GM11168 (cell line): Measurements from ENCODE around the gene NTN5.
"Not testable (repeated sequence)": the region's sequence is repeated elsewhere in the genome, so short reads cannot be mapped to it uniquely, and the experiment has no call there.

ENCODE experiments used
- in situ Hi-C: fragments of 300-500 bp; cut with MboI; formaldehyde crosslinking; loops from one replicate; pipeline ENCODE4 v1.12.0; 2022; ENCODE audit warnings: low sequenced_read_pairs; ENCODE audit not compliant: unreplicated experiment

Gene NTN5

GRCh38 chr19:48698046-48698445 is 25.2 kb upstream of the NTN5 start:
- in situ Hi-C loops = no loop called here

- in situ Hi-C loops = no loop called here
Measured at GRCh38 chr19:48696353-48697010, 23.7 kb upstream of the NTN5 start.

DNA sequence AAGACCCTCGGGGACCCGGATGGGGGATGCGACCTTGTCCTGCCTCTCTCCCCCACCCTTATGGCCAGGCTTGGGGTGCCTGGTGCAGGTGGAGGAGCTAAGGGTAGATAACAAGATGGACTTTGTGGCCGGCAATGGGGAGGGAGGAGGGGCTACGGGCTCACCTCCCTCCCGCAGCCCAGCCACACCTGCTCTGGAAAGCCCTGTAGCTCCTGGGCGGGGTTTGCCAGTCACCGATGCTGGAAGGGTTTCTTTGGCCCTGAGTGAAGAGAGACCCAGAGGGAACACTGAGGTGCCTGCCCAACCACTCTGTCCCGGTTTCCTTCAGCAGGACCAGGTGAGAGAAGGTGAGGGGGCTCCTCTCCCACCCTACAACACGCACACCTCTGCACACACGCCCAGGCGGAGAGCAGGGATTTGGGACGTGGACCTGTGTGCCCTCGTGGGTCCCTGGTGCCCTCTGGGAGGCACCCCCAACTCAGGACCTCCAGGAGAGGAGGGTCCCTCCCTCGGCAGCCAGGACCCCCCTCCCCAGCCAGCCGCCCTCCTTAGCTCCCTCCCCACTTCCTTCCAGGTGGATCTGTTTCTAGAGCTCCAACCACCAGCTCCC is 23.0 kb upstream of the NTN5 start, which contains the start of gene FUT2:
FUT2 (plus strand) TSS at position 229 of the 610 bp plus-strand sequence. CDS start 6,986 bp downstream, outside the sequence.
- in situ Hi-C loops = no loop called here

DNA sequence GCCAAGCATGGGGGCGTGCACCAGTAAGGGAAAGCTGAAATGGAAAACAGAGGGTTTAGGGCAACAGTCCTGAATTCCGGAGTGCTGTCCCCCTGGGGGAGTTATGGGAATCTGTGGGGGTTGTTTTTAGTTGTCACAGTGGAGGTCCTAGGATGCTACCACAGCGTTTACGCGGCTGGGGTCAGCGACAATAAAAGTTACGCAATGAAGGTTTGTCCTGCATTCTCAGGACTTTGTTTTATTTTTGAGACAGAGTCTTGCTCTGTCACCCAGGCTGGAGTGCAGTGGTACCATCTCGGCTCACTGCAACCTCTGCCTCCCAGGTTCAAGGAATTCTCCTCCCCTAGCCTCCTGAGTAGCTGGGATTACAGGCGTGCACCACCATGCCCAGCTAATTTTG is 20.8 kb upstream of the NTN5 start:
- in situ Hi-C loops = not testable (repeated sequence)

GRCh38 chr19:48689449-48689848 is 16.6 kb upstream of the NTN5 start:
- in situ Hi-C loops = no loop called here

DNA sequence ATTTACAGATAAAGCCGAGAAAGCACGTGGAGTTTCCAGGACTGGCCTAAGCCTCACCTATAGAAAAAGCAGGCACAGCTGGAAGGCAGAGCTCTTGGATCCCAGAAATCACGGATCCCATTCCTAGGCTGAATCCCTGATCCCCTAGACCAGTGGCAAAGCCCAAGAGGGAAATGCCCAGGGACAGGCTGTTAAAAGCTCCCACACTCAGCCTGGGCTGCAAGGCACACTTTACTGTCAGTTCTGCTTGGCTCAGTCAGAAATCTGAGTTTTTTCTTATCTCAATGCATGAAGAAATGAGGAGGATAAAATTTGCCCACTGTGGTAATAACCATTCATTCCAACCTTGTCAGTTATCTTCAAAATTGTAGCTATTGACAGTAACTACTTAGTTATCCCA is 15.0 kb upstream of the NTN5 start:
- in situ Hi-C loops = no loop called here

GRCh38 chr19:48686637-48687036 is 13.8 kb upstream of the NTN5 start:
- in situ Hi-C loops = not testable (repeated sequence)

GRCh38 chr19:48686088-48686487 is 13.3 kb upstream of the NTN5 start:
- in situ Hi-C loops = no loop called here

- in situ Hi-C loops = no loop called here
Measured at GRCh38 chr19:48685583-48685982, 12.8 kb upstream of the NTN5 start.

GRCh38 chr19:48683349-48683748 is 10.5 kb upstream of the NTN5 start:
- in situ Hi-C loops = no loop called here

- in situ Hi-C loops = no loop called here
Measured at GRCh38 chr19:48681127-48681470, 8.3 kb upstream of the NTN5 start.

DNA sequence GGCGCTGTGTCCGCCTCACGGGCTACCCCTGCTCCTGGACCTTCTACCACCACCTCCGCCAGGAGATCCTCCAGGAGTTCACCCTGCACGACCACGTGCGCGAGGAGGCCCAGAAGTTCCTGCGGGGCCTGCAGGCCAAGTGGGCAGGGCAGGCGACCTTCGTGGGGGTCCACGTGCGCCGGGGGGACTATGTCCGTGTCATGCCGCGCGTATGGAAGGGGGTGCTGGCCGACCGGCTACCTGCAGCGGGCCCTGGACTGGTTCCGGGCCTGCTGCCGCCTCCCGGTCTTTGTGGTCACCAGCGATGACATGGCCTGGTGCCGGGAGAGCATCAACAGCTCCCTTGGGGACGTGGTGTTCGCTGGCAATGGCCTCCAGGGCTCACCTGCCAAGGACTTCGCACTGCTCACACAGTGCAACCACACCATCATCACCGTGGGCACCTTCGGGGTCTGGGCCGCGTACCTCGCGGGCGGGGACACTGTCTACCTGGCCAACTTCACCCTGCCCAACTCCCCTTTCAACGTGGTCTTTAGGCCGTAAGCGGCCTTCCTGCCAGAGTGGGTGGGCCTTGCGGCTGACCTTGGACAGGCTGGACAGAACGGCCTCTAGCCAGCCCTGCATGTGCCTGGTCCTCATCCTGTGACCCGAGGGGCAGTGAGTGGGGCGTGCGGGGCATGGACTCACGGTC is 7.8 kb upstream of the NTN5 start:
- in situ Hi-C loops = no loop called here

GRCh38 chr19:48680006-48680405 is 7.2 kb upstream of the NTN5 start:
- in situ Hi-C loops = not testable (repeated sequence)

- in situ Hi-C loops = no loop called here
Measured at GRCh38 chr19:48678201-48678600, 5.4 kb upstream of the NTN5 start.

- in situ Hi-C loops = no loop called here
Measured at GRCh38 chr19:48676887-48677286, 4.1 kb upstream of the NTN5 start.

DNA sequence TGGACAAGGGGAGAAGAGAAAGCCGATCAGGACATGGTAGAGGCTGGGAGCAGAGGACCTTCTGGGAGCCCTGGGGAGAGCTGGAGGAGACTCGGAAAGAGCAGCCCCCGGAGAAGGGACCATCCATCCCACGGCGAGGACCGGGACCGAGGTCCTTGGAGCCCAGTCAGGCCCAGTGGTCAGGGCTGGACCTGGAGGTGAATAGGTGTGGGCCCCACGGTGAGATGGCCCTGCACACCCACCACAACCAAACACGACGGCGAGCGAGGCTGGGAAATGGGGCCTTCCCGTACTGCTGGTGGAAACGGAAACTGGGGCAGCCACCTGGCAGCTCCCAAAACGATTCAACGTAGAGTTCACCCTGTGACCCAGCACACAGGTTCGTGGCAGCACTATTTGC is 3.7 kb upstream of the NTN5 start:
- in situ Hi-C loops = no loop called here

DNA sequence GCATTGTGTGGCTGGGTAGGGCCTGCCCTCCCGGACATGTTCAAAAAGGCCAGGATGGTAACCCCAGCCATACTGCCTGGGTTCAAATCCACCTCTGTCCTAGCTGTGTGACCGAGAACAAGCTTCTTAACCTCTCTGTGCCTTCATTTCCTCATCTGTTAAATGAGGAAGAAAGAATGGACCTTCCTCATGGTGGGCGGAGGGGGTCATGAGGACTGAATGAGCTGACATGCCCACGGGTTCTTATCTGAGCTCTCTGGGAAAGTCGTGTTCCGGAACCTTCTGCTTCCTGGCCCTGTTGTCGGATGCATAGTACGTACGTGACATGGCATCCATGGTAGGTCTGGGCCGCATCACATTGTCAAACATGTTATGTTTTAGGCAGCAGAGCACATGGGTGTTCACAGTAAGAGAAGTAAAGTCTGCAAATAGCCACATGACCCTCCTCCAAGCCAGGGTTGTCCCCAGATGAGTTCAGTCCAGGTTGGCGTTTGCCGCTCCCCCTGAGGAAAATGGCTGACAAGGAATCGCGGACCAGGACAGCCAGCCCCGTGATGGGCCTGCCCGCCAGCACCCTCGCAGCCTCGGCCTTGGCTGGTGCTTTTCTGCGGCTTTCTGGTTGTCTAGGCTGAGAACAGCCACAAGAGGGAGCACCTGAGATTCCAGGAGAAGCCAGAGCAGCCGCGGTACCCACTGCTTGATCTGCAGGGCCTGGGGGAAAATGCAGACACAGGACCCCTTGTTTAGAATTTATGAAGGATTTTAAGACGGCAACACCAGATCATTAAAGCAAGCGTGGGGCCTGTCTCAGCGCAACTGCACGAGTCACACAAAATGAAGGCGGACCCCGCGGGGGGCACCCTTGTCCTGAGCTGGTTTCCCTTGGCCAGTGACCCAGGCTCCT is 2.4 kb upstream of the NTN5 start:
- in situ Hi-C loops = no loop called here

- in situ Hi-C loops = no loop called here
Measured at GRCh38 chr19:48674216-48674809, 1.5 kb upstream of the NTN5 start.

DNA sequence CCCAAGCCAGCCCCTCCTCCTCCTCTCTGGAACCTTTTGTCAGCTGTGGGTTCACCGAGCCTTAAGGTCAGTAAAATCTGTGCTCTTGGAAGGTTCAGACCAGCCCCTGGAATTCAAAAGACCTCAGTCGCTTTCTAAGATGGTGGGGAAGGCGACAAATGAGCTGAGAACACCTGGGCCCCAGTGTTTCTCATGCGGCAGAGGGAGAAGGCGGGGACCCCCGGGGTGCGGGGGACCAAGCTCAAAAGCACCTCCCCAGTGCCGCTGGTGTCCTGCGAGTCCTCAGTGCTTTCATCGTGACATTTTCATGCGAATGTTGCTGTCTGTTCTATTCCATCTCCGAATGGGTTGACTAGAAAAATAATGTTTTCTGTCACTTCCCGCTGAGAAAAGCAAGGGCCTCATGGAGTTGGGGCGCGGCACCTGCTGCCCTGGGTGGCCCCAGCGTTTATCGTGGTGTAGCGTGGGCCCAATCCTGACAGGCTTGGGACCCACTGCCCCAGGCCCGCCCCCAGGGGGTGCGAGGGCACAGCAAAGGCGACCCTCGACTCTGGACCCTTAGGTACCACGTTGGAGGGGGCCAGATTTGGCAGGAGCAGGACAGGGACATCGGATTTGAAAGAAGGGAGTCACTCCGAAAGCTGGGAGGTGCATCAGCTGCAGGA is 751 bp upstream of the NTN5 start:
- in situ Hi-C loops = no loop called here
